HEK293 (cell line): ENCODE data around the gene SEMA4C.
A peak's percentile ranks its signal among the peaks of the same experiment; 100 is the strongest.

Experiments used
- CTCF ChIA-PET: fragments of 350-600 bp; formaldehyde crosslinking; extraction: SDS; loops from one replicate; lab custom pipeline; 2021; ENCODE audit warnings: antibody characterized with exemption; lab: Yijun Ruan, JAX
- POLR2A ChIA-PET: fragments of 300-600 bp; formaldehyde crosslinking; extraction: SDS; loops from one replicate; lab custom pipeline; 2020; ENCODE audit warnings: antibody characterized with exemption, inconsistent platforms; lab: Yijun Ruan, JAX
- H3K27ac ChIP-seq: fragments of 200-500 bp; sonication (Bioruptor generic); 2 replicates; pipeline ENCODE4 v1.5.1; 2014; ENCODE audit warnings: low read depth, low read length, control low read depth, inconsistent platforms; ENCODE audit errors: extremely low read depth
- H3K36me3 ChIP-seq, 2 experiments: fragments of 200-500 bp in 1 of 2; sonication (Bioruptor generic) in 1 of 2; 1 replicate in 1 of 2; 2 replicates in 1 of 2; pipeline ENCODE4 v1.5.1; 2014 to 2017; ENCODE audit warnings: inconsistent platforms in 2 of 2, low read length in 2 of 2; ENCODE audit not compliant: control insufficient read depth in 2 of 2, insufficient read depth in 1 of 2
- H3K4me1 ChIP-seq: fragments of 200-500 bp; sonication (Bioruptor generic); 2 replicates; pipeline ENCODE4 v1.5.1; 2014; ENCODE audit warnings: mild to moderate bottlenecking, low read length, inconsistent platforms; ENCODE audit not compliant: control insufficient read depth, insufficient read depth
- H3K4me3 ChIP-seq: 2 replicates; pipeline ENCODE4 v1.5.1; 2011; ENCODE audit warnings: low read depth, mild to moderate bottlenecking, control low read depth, low read length, moderate library complexity
- H3K9me3 ChIP-seq: fragments of 200-500 bp; sonication (Bioruptor generic); 2 replicates; pipeline ENCODE4 v1.5.1; 2014; ENCODE audit warnings: low read depth, low read length, inconsistent platforms; ENCODE audit not compliant: control insufficient read depth, insufficient read depth
- CTCF ChIP-seq: fragments of 450-650 bp; formaldehyde crosslinking; IDR thresholded peaks from 2 replicates; pipeline ENCODE4 v1.5.1; 2016; ENCODE audit warnings: missing biosample characterization, missing genetic modification characterization
- GLIS2 ChIP-seq: fragments of 450-650 bp; formaldehyde crosslinking; IDR thresholded peaks from 2 replicates; pipeline ENCODE4 v1.5.1; 2016; ENCODE audit warnings: missing biosample characterization, missing genetic modification characterization
- HOXC10 ChIP-seq: sonication (generic); formaldehyde crosslinking; IDR thresholded peaks from 2 replicates; pipeline ENCODE4 v1.8.1; 2023; ENCODE audit warnings: mild to moderate bottlenecking, missing genetic modification reagents
- IKZF3 ChIP-seq: fragments of 450-650 bp; IDR thresholded peaks from 2 replicates; pipeline ENCODE4 v1.5.0; 2018; ENCODE audit warnings: missing biosample characterization, mild to moderate bottlenecking, missing genetic modification characterization, moderate library complexity
- INSM2 ChIP-seq: fragments of 450-650 bp; formaldehyde crosslinking; IDR thresholded peaks from 2 replicates; pipeline ENCODE4 v1.5.1; 2016; ENCODE audit warnings: missing biosample characterization, missing genetic modification characterization
- KLF16 ChIP-seq: fragments of 450-650 bp; formaldehyde crosslinking; IDR thresholded peaks from 2 replicates; pipeline ENCODE4 v1.5.1; 2017; ENCODE audit warnings: missing biosample characterization, missing genetic modification characterization
- KLF9 ChIP-seq: fragments of 450-650 bp; formaldehyde crosslinking; IDR thresholded peaks from 2 replicates; pipeline ENCODE4 v1.5.1; 2016; ENCODE audit warnings: missing biosample characterization, missing genetic modification characterization, low read depth
- PATZ1 ChIP-seq: fragments of 450-650 bp; formaldehyde crosslinking; IDR thresholded peaks from 2 replicates; pipeline ENCODE4 v1.5.1; 2016; ENCODE audit warnings: missing biosample characterization, missing genetic modification characterization
- PRDM1 ChIP-seq: fragments of 450-650 bp; formaldehyde crosslinking; IDR thresholded peaks from 2 replicates; pipeline ENCODE4; 2016; ENCODE audit warnings: missing biosample characterization, missing genetic modification characterization
- SP2 ChIP-seq: fragments of 450-650 bp; formaldehyde crosslinking; IDR thresholded peaks from 2 replicates; pipeline ENCODE4 v1.5.1; 2016; ENCODE audit warnings: missing biosample characterization, missing genetic modification characterization
- ZBTB1 ChIP-seq: fragments of 450-650 bp; formaldehyde crosslinking; IDR thresholded peaks from 2 replicates; pipeline ENCODE4 v1.5.1; 2016; ENCODE audit warnings: missing biosample characterization, missing genetic modification characterization
- ZBTB20 ChIP-seq: fragments of 450-650 bp; formaldehyde crosslinking; IDR thresholded peaks from 2 replicates; pipeline ENCODE4 v1.5.1; 2016; ENCODE audit warnings: missing biosample characterization, missing genetic modification characterization
- ZBTB48 ChIP-seq: fragments of 450-650 bp; formaldehyde crosslinking; IDR thresholded peaks from 2 replicates; pipeline ENCODE4 v1.5.1; 2016; ENCODE audit warnings: missing biosample characterization, missing genetic modification characterization
- ZBTB8A ChIP-seq: fragments of 450-650 bp; formaldehyde crosslinking; IDR thresholded peaks from 2 replicates; pipeline ENCODE4 v1.5.1; 2016; ENCODE audit warnings: missing biosample characterization, missing genetic modification characterization
- ZEB2 ChIP-seq: fragments of 450-650 bp; formaldehyde crosslinking; IDR thresholded peaks from 2 replicates; pipeline ENCODE4 v1.5.1; 2016; ENCODE audit warnings: missing biosample characterization, missing genetic modification characterization
- ZFP69B ChIP-seq: fragments of 450-650 bp; formaldehyde crosslinking; IDR thresholded peaks from 2 replicates; pipeline ENCODE4 v1.5.1; 2016; ENCODE audit warnings: missing biosample characterization, missing genetic modification characterization
- ZNF18 ChIP-seq: fragments of 450-650 bp; formaldehyde crosslinking; IDR thresholded peaks from 2 replicates; pipeline ENCODE4 v1.5.1; 2016; ENCODE audit warnings: missing biosample characterization, missing genetic modification characterization
- ZNF211 ChIP-seq: fragments of 450-650 bp; formaldehyde crosslinking; IDR thresholded peaks from 2 replicates; pipeline ENCODE4 v1.5.1; 2016; ENCODE audit warnings: low read depth, missing biosample characterization, missing genetic modification characterization
- ZNF248 ChIP-seq: fragments of 450-650 bp; formaldehyde crosslinking; IDR thresholded peaks from 2 replicates; pipeline ENCODE4 v1.5.1; 2017; ENCODE audit warnings: missing biosample characterization, missing genetic modification characterization
- ZNF26 ChIP-seq: fragments of 450-650 bp; formaldehyde crosslinking; IDR thresholded peaks from 2 replicates; pipeline ENCODE4 v1.5.1; 2016; ENCODE audit warnings: missing biosample characterization, missing genetic modification characterization
- ZNF292 ChIP-seq: fragments of 450-650 bp; formaldehyde crosslinking; IDR thresholded peaks from 2 replicates; pipeline ENCODE4 v1.5.1; 2016; ENCODE audit warnings: low read depth, missing biosample characterization, missing genetic modification characterization, borderline replicate concordance
- ZNF341 ChIP-seq: fragments of 450-650 bp; formaldehyde crosslinking; IDR thresholded peaks from 2 replicates; pipeline ENCODE4; 2016; ENCODE audit warnings: low read depth, missing biosample characterization, missing genetic modification characterization
- ZNF350 ChIP-seq: fragments of 450-650 bp; formaldehyde crosslinking; IDR thresholded peaks from 2 replicates; pipeline ENCODE4 v1.5.0; 2017; ENCODE audit warnings: missing biosample characterization, mild to moderate bottlenecking, missing genetic modification characterization
- ZNF510 ChIP-seq: fragments of 450-650 bp; formaldehyde crosslinking; IDR thresholded peaks from 2 replicates; pipeline ENCODE4 v1.5.1; 2018; ENCODE audit warnings: mild to moderate bottlenecking, missing genetic modification characterization, missing biosample characterization; ENCODE audit not compliant: insufficient replicate concordance
- ZNF692 ChIP-seq: fragments of 450-650 bp; formaldehyde crosslinking; IDR thresholded peaks from 2 replicates; pipeline ENCODE4 v1.5.1; 2016; ENCODE audit warnings: missing biosample characterization, missing genetic modification characterization
- ZNF792 ChIP-seq: fragments of 450-650 bp; formaldehyde crosslinking; IDR thresholded peaks from 2 replicates; pipeline ENCODE4 v1.5.1; 2016; ENCODE audit warnings: missing biosample characterization, missing genetic modification characterization
- ZNF837 ChIP-seq: fragments of 450-650 bp; formaldehyde crosslinking; IDR thresholded peaks from 2 replicates; pipeline ENCODE4 v1.5.1; 2016; ENCODE audit warnings: missing biosample characterization, missing genetic modification characterization

The SEMA4C gene

GRCh38 chr2:96857667-96858372 lies 12.1 kb downstream of the SEMA4C start, which contains the start of gene ANKRD39:
Gene ANKRD39 (minus strand): TSS chr2:96858016. CDS start chr2:96857987, 29 bp downstream.
- H3K9me3 ChIP-seq, result no peaks in the 10 kb centered on the region
- ChIA-PET POLR2A (interaction anchor here (0.7 to 3.3 kb wide), 13 partner anchors 10 to 255 kb away, joined by 3 to 39 read pairs (median 7); partner anchors contain the start of genes ANKRD23, ANKRD36, CNNM3 and CNNM4), CTCF (interaction anchor here (0.5 to 4.1 kb wide), 39 partner anchors 9 to 254 kb away, joined by 3 to 115 read pairs (median 4); partner anchors contain the start of gene ANKRD36)
- H3K36me3 ChIP-seq, result peaks cover under 1 to 41% of the 10 kb centered on the region in 2 experiments; a peak in 2 of 3 replicates
- H3K27ac ChIP-seq, result peak within 1 kb of the TSS; percentile 78
- H3K4me3 ChIP-seq, result peak within 1 kb of the TSS; percentile 77
- no peaks in the 10 kb centered on the region for H3K4me1 ChIP-seq
- peak; percentile 18; the same call in 1 of the 2 replicates for TF ChIP-seq ZNF341 (tag by site-specific recombination)
- TF ChIP-seq ZEB2 (tag by site-specific recombination), result 0 out of 2 replicates have a peak, but pooled peaks have one; percentile 35
- 0 out of 2 replicates have a peak, but pooled peaks have one; percentile 21 for TF ChIP-seq HOXC10 (CRISPR knock-in tag)
- TF ChIP-seq CTCF (tag by site-specific recombination), result peak; percentile 92
- 0 out of 2 replicates have a peak, but pooled peaks have one; percentile 51 for TF ChIP-seq ZNF792 (tag by site-specific recombination)
- TF ChIP-seq GLIS2 (tag by site-specific recombination), result peak; percentile 64
- TF ChIP-seq ZFP69B (tag by site-specific recombination), result peak; percentile 51
- TF ChIP-seq PATZ1 (tag by site-specific recombination), result 0 out of 2 replicates have a peak, but pooled peaks have one; percentile 12
- TF ChIP-seq ZNF211 (tag by site-specific recombination), result no peak
- TF ChIP-seq KLF9 (tag by site-specific recombination), result peak; percentile 23; the same call in 1 of the 2 replicates
- 0 out of 2 replicates have a peak, but pooled peaks have one; percentile 18 for TF ChIP-seq ZBTB1 (tag by site-specific recombination)
- no peak for TF ChIP-seq PRDM1
- peak; percentile 18; the same call in 1 of the 2 replicates for TF ChIP-seq ZBTB48 (tag by site-specific recombination)
- no peak for TF ChIP-seq ZNF837
- TF ChIP-seq KLF16 (tag by site-specific recombination), result peak; percentile 69; the same call in 1 of the 2 replicates
- no peak for TF ChIP-seq ZNF510 (tag by site-specific recombination)
- TF ChIP-seq ZNF248 (tag by site-specific recombination), result no peak
- TF ChIP-seq IKZF3 (tag by site-specific recombination), result 0 out of 2 replicates have a peak, but pooled peaks have one; percentile 33
- TF ChIP-seq ZBTB20, result peak; percentile 94
- peak; percentile 97 for TF ChIP-seq SP2
- peak; percentile 93 for TF ChIP-seq ZBTB8A (tag by site-specific recombination)
- TF ChIP-seq ZNF350 (tag by site-specific recombination), result no peak
- no peak for TF ChIP-seq ZNF292
- TF ChIP-seq INSM2 (tag by site-specific recombination), result 0 out of 2 replicates have a peak, but pooled peaks have one; percentile 39
- TF ChIP-seq ZNF26 (tag by site-specific recombination), result no peak
- TF ChIP-seq ZNF18 (tag by site-specific recombination), result peak; percentile 38; the same call in 1 of the 2 replicates
- peak; percentile 72 for TF ChIP-seq ZNF692 (tag by site-specific recombination)
